GM19395 (cell line): ENCODE data around the gene ABCG5.

Experiments used
- ATAC-seq: cut with Tn5 transposase; IDR thresholded peaks from one replicate; pipeline ENCODE4 v1.9.1; 2021; ENCODE audit warnings: mild to moderate bottlenecking, moderate library complexity; ENCODE audit not compliant: unreplicated experiment

Gene ABCG5

DNA sequence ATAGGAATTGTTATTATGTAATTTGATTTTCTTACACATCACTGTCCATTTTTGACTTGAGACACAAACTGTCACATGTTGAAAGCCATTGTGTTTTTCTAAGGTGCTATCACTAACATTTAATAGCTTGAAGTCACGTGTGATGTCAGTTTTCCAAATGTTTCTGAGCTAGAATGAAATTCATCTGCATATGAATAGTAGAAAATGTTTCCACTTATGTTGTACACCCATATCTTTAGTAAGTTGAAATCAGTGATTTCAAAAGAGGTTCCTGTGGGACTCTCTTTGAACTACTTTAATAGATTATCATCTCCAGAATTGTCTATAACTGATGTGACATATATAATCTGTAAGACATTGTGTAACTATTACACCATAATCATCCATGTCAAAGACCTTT is 27.8 kb downstream of the ABCG5 start:
- ATAC-seq, result no peak

DNA sequence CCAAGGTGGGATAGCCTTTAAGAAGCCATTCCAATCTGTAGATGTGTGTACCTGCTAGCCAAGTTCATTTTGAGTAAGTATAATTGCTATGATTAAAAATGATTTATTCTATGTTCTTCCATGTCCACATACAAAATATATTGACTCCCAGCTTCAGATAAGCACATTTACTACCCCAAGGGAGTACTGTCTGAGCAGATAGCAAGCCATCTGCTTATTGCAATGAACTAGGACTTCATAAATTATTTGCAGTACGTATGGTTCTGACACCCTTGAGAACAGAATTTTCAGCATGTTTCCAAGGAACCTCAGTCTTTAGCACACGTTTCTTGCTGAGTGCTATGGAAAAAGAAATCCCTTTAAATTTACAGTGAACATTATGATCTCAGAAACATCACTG is 28.2 kb downstream of the ABCG5 start:
- no peak for ATAC-seq

DNA sequence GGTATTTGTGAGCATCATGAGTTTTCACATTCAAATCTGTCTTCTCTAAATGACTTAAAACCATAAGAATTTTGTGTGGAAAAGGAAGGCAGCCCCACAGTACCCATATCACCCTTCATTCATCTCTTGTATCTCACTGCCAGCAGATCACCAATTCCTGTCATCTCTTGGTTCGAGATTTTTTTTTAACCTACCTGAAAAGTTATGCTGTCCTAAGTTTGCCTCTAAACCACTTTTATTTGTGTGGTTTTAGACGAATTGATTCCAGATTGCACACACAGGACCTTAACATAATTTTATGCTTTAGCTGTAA is 32.0 kb downstream of the ABCG5 start:
- ATAC-seq, result no peak

DNA sequence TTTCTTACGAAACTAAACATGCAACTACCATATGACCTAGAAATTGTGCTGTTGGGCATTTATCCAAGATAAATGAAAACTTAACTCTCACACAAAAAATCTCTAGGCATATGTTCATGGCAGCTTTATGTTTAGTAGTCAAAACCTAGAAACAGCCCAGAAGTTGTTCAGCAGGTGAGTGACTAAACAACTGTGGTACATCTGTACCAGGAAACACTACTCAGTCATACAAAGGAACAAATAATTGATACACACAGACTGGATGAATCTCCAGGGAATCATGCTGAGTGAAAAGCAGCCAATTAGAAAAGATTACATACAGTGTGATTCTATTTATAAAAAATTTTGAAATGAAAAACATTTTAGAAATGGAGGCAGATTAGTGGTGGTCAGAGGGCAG is 35.5 kb downstream of the ABCG5 start:
- ATAC-seq, result no peak

DNA sequence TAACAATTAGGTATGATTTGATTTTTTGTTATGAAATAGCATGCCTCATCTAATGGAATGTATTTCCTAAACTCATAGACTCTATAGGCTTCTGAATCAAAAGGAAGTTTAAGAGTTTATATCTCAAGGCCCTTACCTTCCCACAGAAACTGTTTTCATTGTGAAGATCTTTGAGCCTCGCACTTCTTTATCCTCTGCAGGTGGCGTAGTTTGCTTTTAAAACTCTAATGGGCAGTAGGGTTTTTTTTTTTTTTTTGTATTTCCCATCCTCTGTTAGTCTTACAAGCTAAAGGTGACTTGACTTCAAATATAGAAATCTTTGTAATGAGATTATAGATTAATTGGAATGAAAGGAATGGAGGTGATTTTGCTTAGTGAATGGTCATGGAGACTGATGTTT is 36.5 kb downstream of the ABCG5 start:
- no peak for ATAC-seq

DNA sequence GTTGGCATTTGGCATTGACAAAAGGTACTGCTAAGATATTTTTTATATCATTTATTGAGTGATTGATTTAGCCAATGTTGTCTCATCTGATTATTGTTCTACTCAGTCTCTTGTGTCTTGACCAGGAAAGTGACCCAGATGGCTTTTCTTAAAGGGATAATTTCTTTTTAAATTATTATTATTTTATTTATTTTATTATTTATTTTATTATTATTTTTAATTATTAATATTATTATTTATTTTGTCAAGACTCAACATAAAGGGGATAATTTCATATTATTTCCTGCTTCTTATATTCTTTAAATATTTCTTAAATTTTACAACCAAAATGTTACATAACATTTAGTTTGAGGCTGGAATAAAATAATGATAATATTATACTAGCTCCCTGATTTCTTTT is 37.7 kb downstream of the ABCG5 start:
- ATAC-seq, result no peak

DNA sequence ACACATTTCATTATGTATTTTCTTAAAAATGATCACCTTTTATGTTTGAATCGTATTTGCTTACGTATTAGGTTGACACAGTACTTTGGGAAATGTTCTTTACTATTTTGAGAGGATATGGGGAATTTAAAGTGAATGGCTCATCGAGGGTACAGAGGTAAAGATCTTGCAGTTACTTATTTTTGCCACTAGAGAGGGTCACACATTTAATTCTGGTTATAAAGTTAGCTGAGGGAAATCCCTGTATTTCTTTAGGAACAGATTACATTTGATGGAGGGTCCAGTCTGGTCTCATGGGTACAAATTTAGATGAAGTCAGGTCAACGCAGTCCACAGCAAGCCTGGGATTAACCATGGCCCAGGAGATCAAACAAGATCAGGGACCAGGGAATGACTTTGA is 40.3 kb downstream of the ABCG5 start:
- ATAC-seq, result no peak

DNA sequence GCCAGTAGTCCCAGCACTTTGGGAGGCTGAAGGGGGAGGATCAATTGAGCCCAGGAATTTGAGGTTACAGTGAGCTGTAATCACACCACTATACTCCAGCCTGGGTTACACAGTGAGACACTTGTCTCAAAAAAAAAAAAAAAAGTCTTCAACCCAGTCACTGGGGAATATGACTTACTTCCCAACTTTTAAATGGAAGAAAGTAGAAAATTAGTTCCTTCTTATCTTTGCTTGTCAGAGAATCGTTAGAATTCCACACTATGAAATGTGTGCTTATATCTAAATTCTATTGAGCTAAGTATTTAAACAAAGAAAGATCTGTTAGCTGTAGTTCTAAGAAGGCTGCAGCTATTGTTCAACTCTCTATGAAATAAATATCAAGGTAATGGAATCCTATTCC is 42.4 kb downstream of the ABCG5 start:
- no peak for ATAC-seq

DNA sequence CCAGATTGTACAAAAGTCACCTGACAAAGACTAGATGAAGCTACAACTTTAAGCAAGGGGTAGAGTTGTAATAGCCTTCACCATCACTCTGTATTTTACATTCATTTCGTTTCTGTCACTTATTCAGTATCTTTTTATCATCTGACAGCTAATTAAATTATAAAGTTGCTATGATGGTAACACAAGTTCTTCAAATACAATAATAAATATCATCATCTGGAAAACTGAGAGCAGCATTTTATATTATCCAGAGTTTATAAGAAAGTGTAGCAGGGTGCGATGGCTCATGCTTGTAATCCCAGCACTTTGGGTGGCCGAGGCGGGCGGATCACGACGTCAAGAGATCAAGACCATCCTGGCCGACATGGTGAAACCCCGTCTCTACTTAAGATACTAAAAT is 43.7 kb downstream of the ABCG5 start:
- no peak for ATAC-seq

DNA sequence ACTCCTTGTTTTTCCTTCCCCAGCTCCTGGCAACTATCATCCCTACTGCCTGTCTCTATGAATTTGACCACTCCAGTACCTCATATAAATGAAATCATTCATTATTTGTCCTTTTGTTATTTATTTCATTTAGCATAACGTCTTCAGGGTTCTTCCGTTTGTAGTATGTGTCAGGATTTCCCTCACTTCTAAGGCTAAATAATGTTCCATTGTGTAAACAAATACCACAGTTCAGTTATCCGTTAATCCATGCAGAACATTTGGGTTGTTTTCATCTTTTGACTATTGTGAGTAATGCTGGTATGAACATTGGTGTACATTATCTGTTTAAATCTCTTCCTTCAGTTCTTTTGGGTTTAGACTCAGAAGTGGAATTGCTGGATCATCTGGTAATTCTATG is 46.0 kb downstream of the ABCG5 start:
- ATAC-seq, result no peak

DNA sequence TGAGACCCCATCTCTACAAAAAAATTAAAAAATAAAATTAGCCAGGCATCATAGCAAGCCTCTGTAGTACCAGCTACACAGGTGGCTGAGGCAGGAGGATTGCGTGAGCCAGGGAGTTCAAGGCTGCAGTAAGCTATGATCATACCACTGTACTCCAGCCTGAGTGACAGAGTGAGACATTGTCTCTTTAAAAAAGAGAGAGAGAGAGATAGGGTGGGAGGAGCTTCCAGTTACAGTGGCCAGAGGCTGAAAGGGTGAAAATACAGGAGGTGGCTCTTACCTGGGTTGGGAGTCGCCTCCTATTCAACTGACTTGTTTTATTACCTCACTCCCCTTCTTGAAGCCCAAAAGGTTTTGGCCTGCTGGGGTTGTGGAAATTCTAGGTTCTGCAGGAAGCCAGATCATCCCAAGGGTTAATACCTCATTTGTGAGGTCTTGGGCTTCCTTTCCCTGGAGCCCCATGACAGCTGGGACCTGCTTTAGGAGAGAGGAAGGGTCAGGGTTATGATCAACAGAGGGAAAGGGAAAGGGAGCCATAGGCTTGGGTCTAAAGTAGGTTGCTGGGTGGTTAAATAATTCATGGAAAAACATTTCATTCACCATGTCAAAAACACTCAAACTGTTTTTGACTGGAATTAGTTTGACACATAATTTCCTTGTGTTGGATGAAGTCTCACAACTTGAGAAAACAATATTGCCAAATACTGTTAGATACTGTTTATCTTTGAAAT is 47.4 kb downstream of the ABCG5 start:
- ATAC-seq, result no peak

DNA sequence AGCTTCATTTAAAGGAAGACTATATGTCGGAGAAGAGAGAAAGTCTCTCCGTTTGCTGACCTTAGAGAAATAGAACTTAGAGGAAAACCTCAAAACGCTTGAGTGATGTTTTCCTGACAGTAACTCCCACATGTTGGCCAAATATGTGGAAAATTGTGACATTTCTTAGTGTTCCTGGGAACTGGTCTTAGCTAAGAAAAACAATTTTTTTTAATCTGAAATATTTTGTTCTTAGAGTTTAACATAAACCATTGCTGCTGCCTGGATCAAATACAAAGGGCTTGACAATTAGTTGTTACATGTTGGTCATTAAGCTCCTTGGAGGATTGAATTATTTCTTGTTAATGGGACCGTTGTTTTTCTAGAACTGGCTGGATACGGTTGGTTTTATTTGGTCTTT is 48.5 kb downstream of the ABCG5 start:
- ATAC-seq, result no peak

DNA sequence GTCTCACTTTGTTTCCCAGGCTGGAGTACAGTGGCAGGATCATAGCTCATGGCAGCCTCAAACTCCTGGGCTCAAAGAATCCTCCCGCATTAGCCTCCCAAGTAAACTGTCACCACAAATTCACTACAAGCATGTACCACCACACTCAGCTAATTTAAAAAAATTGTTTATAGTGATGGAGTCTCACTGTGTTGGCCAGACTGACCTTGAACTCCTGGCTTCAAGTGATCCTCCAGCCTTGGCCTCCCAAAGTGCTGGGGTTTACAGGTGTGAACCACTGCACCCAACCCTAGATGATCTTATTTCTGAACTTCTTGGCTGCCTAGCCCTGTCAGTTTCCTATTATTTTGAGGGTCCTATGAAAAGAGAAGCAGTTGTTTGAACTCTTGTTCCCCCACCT is 50.0 kb downstream of the ABCG5 start:
- no peak for ATAC-seq

DNA sequence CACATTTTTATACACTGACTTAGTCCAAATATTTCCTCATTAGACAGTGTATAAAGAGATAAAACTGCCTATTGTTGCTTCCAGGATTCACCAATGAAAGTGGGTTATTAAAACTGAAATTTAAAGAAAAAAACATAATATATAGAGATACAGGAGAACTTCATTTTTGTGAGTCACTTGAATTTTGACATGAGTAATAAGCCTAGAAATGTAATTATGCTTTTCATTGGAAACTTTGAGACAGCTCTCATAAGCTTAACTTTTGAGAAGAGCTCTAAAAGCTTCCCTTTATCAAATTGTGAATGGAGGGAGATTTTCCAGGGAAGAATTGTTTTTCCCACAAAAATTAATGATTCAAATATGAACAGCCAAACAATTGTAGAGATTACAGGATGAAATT is 50.7 kb downstream of the ABCG5 start:
- ATAC-seq, result no peak

DNA sequence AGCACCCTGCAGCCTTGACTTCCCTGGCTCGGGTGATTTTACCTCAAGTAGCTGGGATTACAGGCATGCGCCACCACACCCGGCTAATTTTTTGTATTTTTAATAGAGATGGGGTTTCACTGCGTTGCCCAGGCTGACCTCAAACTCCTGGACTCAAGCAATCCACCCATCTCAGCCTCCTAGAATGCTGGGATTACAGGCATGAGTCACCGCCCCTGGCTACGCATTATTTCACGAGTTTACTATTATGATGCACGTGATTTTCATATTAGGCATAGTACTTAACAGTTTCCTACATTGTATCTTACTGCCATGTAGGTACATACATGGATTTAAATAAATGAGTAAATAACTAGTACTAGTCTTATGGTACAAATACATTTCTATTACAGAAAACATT is 60.4 kb downstream of the ABCG5 start:
- ATAC-seq, result no peak

DNA sequence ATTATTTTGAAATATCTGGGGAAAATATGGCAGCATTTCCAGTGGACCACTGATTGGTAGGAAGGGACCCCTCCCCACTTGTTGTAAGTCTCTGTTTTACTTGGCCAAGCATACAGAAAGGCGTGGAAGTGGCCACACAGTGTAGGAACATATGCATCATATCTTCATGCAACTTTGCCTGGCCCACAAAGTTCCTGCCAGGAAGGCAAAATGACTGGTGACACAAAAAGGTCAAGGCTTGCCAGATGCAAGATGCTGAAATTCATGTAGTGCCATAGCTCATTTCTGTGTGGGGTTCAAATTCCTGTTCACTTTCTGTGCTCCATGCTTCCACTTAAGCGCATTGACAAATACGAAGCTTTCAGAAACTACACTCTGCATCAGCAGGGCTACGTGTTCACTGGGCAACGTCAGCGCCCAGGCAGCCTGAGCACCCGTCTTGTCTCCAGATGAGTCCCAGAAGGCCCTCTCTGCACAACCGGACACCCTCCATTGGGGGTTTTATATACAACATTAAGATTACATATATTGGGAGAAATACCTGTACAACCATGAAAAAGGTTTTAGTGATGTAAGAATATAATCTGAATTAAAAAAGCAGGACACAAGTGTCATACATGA is 61.2 kb downstream of the ABCG5 start:
- ATAC-seq, result no peak

DNA sequence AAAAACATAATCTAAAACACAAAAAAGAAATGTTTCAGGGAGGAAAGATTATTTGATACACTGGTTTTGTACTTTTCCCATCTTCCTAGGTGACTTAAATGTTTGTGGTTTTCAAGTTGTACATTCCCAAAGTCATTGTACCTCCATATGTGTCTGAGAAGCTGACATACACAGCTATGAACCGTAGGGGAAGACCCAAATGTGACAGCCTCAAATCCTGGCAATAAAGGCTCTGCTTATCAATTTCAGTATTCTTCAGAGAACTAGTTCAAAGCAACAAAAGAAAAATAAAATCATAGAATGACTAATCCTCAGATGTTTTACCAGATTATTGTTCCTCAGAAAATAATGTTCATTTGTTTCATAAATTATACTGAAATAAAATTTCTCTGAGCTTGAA is 62.3 kb downstream of the ABCG5 start:
- ATAC-seq, result no peak

DNA sequence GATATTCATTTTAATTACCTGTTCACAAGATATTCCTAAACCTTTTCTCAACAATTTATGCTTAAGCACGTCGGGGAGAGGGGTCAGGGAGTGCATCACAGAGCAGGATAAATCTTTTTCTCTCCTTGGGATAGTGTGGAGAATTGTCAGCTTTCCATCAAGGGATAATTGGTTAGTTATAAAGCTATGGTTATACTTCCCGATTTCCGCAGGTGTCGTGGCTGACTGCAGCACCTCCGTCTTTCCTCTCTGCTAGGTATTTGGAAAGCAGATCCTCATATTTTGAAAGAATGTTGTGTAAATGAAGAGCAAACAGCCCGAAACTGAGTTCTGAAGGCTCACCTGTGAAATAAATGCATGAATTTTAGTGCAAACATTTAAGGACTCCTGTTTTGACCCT is 64.0 kb downstream of the ABCG5 start:
- ATAC-seq, result no peak

DNA sequence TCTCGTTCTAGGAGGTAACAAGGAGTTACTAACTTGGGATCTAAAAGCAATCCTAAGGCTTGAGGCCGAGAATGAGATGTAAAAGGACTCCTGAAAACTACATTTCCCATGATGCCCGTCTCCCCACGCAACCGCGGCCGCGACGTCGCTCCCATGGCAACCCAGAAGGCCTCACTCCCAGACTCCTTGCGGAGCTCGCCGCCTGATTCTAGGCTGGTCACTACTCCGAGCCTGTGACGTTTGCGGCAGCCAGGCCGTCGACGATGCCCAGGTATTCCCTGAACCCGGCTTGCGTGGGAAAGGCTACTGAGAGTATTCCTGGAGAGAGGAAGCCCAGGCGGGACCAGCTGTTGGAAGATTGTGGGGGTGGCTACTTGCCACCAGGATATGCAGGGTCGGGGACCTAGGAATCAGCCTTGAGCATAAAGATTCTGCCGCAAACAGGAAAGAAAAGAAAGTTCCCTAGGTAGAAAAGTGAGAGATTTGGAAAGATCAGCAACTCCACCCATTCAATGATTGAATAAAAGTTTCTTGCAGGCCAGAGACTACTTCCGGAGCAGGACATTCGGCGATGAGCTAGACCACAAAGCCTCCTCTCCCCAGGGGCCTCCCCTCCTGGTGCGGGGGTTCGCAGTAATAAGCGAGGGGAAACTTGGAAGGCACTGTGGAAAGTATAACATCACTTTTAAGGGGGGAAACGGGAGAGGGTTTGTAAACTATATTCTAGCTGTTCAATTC is 64.6 kb downstream of the ABCG5 start, which contains the start of gene DYNC2LI1:
TSS of gene DYNC2LI1 (plus strand) at position 164 of the 738 bp plus-strand sequence. CDS start at position 264, 100 bp downstream.
- ATAC-seq, result peak; percentile 99

DNA sequence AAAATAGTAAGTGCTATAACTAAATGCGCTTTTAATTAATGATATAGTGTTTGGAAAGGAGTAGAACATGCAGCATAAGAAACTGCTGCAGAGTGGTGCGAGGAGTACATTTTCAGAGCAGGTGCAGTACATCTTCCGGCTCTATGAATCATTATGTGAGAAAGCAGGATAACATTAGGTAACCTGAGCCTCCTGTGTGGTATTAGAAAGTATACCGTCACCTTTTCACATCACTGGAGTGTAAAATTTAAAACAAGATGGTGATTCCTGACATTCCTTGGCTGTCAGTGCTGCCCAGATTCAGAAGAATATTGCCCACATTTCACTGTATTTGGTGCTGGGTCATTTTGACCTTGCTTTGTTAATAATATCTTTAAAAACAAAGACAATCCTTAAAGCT is 72.6 kb downstream of the ABCG5 start:
- ATAC-seq, result no peak

DNA sequence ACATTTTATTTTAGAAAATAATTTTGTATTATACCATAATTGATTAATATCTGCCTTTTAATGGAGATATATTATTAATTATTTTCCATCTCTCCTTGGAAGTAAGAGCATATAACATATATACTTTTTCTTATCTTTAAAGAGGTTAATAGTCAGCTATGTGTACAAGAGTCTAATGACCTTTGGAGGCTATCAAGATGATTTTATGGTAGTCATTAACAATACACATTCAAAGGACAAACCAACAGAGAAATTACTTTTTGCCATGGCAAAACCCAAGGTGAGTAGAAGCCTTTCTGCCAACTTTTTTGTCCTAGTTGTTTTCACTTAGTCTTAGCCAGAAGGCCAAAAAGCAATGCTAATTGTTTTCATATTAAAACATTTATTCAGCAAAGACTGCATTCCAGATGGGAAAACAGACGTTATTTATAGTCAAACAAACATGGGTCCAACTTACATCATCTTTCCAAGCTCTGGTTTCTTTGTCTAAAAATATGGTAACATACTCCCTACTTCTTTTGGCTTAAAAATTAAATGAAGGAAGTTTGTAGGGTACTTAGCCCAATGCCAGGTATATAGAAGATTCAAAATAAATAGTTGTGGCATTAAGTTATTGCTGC is 74.4 kb downstream of the ABCG5 start:
- no peak for ATAC-seq

DNA sequence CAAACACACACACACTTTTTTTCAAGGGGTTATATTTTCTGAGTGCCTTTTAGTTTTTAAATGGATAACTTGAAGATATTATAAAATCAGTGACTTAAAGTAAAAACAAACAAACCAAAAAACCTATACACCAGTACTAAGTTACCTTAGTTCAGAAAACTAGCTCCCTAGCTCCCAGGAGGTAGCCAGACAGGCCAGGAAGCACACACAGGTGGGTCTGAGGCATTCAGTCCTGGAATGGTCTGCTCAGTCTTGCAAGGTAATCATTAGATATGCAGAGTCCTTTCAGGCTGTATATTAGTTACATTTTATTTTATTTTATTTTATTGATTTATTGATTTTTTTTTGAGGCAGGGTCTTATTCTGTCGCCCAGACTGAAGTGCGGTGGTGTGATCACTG is 75.5 kb downstream of the ABCG5 start:
- ATAC-seq, result no peak
